SU-DHL-6 (cell line): ENCODE measurements around the gene SLC38A11.

Experiments
- CTCF ChIP-seq: fragments of 200-600 bp; sonication (generic); IDR thresholded peaks from one replicate; pipeline ENCODE4 v1.5.1; 2017; ENCODE audit warnings: antibody characterized with exemption, mild to moderate bottlenecking, low read length, moderate library complexity; ENCODE audit not compliant: insufficient read depth, poor library complexity, severe bottlenecking
- EZH2phosphoT487 ChIP-seq: fragments of 200-600 bp; sonication (generic), shearing (Covaris generic); conservative IDR thresholded peaks from 2 replicates; pipeline ENCODE4 v1.6.1; 2018; ENCODE audit warnings: mild to moderate bottlenecking, antibody characterized with exemption, low read length, moderate library complexity, mixed read lengths

- TF ChIP-seq CTCF (no peak), EZH2phosphoT487 (no peak)
These were observed 39.8 kb downstream of the SLC38A11 start for GRCh38 chr2:164915566-164915965.
